UCSD-AML1 (cell line): ENCODE measurements around the gene LOXL4.

Experiments
- DNase-seq: peaks from one replicate; lab custom pipeline; 2025; ENCODE audit not compliant: unreplicated experiment; lab: John Stamatoyannopoulos, UW

LOXL4 gene

GRCh38 chr10:98267894-98268693 is at the start of gene LOXL4:
Gene LOXL4, minus strand, starts transcription at chr10:98268194. Its CDS starts 5,175 bp downstream, at chr10:98263019.
- no peak for DNase-seq

- no peak for DNase-seq
Observed at GRCh38 chr10:98316661-98317060, 48.7 kb upstream of the LOXL4 start.

GRCh38 chr10:98316170-98316569 is 48.2 kb upstream of the LOXL4 start:
- DNase-seq = no peak

- no peak for DNase-seq
Observed at GRCh38 chr10:98314532-98315284, 46.7 kb upstream of the LOXL4 start.

GRCh38 chr10:98313598-98313997 is 45.6 kb upstream of the LOXL4 start:
- no peak for DNase-seq

GRCh38 chr10:98312822-98313221 is 44.8 kb upstream of the LOXL4 start:
- no peak for DNase-seq

- no peak for DNase-seq
Observed at GRCh38 chr10:98312349-98312748, 44.4 kb upstream of the LOXL4 start.

- no peak for DNase-seq
Observed at GRCh38 chr10:98310701-98311100, 42.7 kb upstream of the LOXL4 start.

- peak; percentile 40 for DNase-seq
Observed at GRCh38 chr10:98309366-98310355, 41.7 kb upstream of the LOXL4 start.

GRCh38 chr10:98308669-98309365 is 40.8 kb upstream of the LOXL4 start:
- no peak for DNase-seq

GRCh38 chr10:98307916-98308541 is 40.0 kb upstream of the LOXL4 start:
- no peak for DNase-seq

GRCh38 chr10:98306501-98306900 is 38.5 kb upstream of the LOXL4 start:
- DNase-seq = no peak

GRCh38 chr10:98303569-98303968 is 35.6 kb upstream of the LOXL4 start:
- no peak for DNase-seq

- DNase-seq = no peak
Observed at GRCh38 chr10:98302741-98303365, 34.9 kb upstream of the LOXL4 start.

- no peak for DNase-seq
Observed at GRCh38 chr10:98301664-98302319, 33.8 kb upstream of the LOXL4 start.

GRCh38 chr10:98300526-98301229 is 32.7 kb upstream of the LOXL4 start:
- DNase-seq = no peak

- no peak for DNase-seq
Observed at GRCh38 chr10:98299341-98299740, 31.3 kb upstream of the LOXL4 start.

GRCh38 chr10:98296524-98296923 is 28.5 kb upstream of the LOXL4 start:
- DNase-seq = no peak
